H1 (cell line): ENCODE results near the gene KHDRBS1. TPM values are rescaled to one million over a fixed set of nuclear protein-coding genes. Genes with fewer than 3 reads are reported as not detected.

Experiments used
- BACH1 ChIP-seq: IDR thresholded peaks from 2 replicates; pipeline ENCODE4 v1.6.1; 2012; ENCODE audit warnings: low read length, improper control_type of control experiment
- CHD7 ChIP-seq: fragments of 300-600 bp; sonication (generic); IDR thresholded peaks from 2 replicates; pipeline ENCODE4 v1.7.1; 2012; ENCODE audit warnings: low read length, moderate library complexity, mild to moderate bottlenecking, inconsistent platforms; ENCODE audit not compliant: insufficient replicate concordance
- E2F6 ChIP-seq: IDR thresholded peaks from 2 replicates; pipeline ENCODE4 v1.6.1; 2012; ENCODE audit warnings: inconsistent platforms
- GTF2F1 ChIP-seq: IDR thresholded peaks from 2 replicates; pipeline ENCODE4 v1.6.1; 2012; ENCODE audit warnings: low read depth, low read length, improper control_type of control experiment, borderline replicate concordance
- polyA plus RNA-seq, 7 experiments: library from polyadenylated mRNA; depleted of rRNA in 3 of 7; stranded (reverse) in 5 of 7; unstranded in 2 of 7; fragments of >200 nt in 5 of 7; fragments of 200-250 nt in 2 of 7; gene quantifications; 1 replicate in 5 of 7; 2 replicates in 1 of 7; 4 replicates in 1 of 7; pipeline versions ENCODE4 v1.2.1 to v1.2.3, GENCODE V29; 2011 to 2013; ENCODE audit warnings: missing spikeins in 2 of 7, mixed read lengths in 2 of 7
- total RNA-seq: library from RNA; stranded (reverse); fragmentation: NEBNext Ultra II Directional; extraction: Animal tissue kit (Norgen Biotek cat#: 25700); gene quantifications from 2 replicates; pipeline ENCODE4 v1.2.1, GENCODE V29; 2021

KHDRBS1 gene
- total and polyA plus RNA-seq, 2 of the 8 experiments (the other 6 are each of a cell fraction or from before 2014, with no cell fraction given), result 53.8 to 284 TPM

GRCh38 chr1:32047701-32048100 is 34.0 kb downstream of the KHDRBS1 start (continued):
- TF ChIP-seq CHD7 (no peak), GTF2F1 (no peak), BACH1 (no peak), E2F6 (no peak)
